ENCODE data around the gene KCNA2.

KCNA2 gene

DNA sequence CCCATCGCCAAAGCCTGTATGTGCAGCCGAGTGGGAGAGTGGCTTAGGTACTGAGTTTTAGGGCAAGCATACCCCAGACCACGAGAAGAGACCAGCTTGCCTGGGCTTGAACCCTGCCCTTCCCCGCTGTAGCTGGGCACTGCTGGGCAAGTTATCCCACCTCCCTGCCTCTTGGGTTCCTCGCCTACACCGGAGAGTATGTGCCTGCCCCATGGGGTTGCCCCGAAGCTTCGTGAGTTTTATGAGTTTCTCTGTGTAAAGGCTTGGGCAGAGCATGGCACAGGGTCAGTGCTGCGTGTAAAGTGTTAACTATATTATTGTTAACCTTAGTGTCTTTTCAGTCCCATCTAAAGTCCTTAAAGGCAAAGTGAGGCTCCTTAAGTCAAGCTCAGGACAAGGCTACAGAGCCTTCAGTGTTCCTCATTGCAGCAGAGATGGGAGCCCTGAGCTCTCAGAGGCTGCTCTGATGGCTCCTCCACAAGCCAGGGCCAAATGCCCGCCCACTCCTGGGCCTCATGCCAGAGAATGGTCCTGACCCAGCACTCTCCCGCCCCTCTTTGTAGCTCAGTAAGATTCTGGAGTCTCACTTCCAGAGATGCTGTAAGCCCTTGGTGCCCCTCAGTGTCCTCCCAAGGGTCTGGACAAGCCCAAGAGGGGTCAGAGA is 50.2 kb downstream of the KCNA2 start:
- no peak for TF ChIP-seq CTCF (IDR thresholded peaks at IDR 0.05; ENCODE audit: low read depth, low read length)

GRCh38 chr1:110554871-110555801 is 51.0 kb downstream of the KCNA2 start:
- no peak overlapping the region for H3K4me3 ChIP-seq (ENCODE audit: low read depth, low read length)
- peak; percentile 52 for TF ChIP-seq CTCF (IDR thresholded peaks at IDR 0.05; ENCODE audit: low read depth, low read length)
- no peak for DNase-seq (ENCODE audit: low read depth, low spot score)
- in situ Hi-C loops (cut with HindIII; ENCODE audit: low sequenced_read_pairs), result no loop called here

More for the DNA sequence above, 50.2 kb downstream of the KCNA2 start:
- in situ Hi-C loops (cut with HindIII; ENCODE audit: low sequenced_read_pairs), result no loop called here
- DNase-seq (ENCODE audit: low read depth, low spot score), result no peak
- H3K4me3 ChIP-seq (ENCODE audit: low read depth, low read length), result no peak overlapping the region

DNA sequence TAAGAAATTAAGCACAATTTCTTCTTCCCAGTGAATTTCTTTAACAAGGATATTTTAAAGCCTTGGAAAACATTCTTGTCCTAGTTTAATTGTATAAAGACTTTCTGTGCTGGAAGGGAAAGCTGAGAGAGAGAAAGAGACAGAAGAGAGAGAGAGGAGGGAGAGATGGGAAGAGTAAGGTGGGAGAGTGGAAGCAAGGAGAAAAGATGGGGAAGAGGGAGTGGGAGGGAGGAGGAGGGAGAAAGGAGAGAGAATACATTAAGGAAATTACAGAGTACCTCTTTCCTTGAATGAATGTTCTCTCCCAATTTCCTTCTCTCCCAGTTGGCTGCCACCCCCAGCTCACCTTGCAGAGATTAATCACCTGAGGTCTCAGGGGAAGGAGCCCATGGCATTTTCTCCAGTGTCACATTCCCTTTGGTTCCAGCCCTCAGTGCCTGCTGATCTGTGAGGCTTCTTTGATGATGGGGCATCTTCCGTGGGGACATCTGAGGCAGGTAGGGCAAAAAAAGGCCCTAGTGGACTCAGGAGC is 54.8 kb downstream of the KCNA2 start:
- TF ChIP-seq CTCF (IDR thresholded peaks at IDR 0.05; ENCODE audit: low read depth, low read length), result no peak
- in situ Hi-C loops (cut with HindIII; ENCODE audit: low sequenced_read_pairs), result no loop called here
- H3K4me3 ChIP-seq (ENCODE audit: low read depth, low read length), result no peak overlapping the region
- DNase-seq (ENCODE audit: low read depth, low spot score), result no peak

- in situ Hi-C loops (cut with HindIII; ENCODE audit: low sequenced_read_pairs), result no loop called here
- DNase-seq (ENCODE audit: low read depth, low spot score), result no peak
- no peak overlapping the region for H3K4me3 ChIP-seq (ENCODE audit: low read depth, low read length)
- TF ChIP-seq CTCF (IDR thresholded peaks at IDR 0.05; ENCODE audit: low read depth, low read length), result no peak
Observed at GRCh38 chr1:110549831-110550230, 56.3 kb downstream of the KCNA2 start.

- H3K4me3 ChIP-seq (ENCODE audit: low read depth, low read length), result no peak overlapping the region
- DNase-seq (ENCODE audit: low read depth, low spot score), result no peak
- TF ChIP-seq CTCF (IDR thresholded peaks at IDR 0.05; ENCODE audit: low read depth, low read length), result peak; percentile 33
- in situ Hi-C loops (cut with HindIII; ENCODE audit: low sequenced_read_pairs), result no loop called here
Observed at GRCh38 chr1:110548381-110548780, 57.8 kb downstream of the KCNA2 start.

- in situ Hi-C loops (cut with HindIII; ENCODE audit: low sequenced_read_pairs), result no loop called here
- no peak overlapping the region for H3K4me3 ChIP-seq (ENCODE audit: low read depth, low read length)
- TF ChIP-seq CTCF (IDR thresholded peaks at IDR 0.05; ENCODE audit: low read depth, low read length), result no peak
Observed at GRCh38 chr1:110547017-110547416, 59.1 kb downstream of the KCNA2 start.

More at GRCh38 chr1:110547017-110547416, 59.1 kb downstream of the KCNA2 start:
- no peak for DNase-seq (ENCODE audit: low read depth, low spot score)

Measured in astrocyte of the spinal cord (primary cell).